GM12878 (cell line): ENCODE results near the gene HK2. TPM values are rescaled to one million over a fixed set of nuclear protein-coding genes. Genes with fewer than 3 reads are reported as not detected.

ENCODE experiments used
- ATAC-seq: fragments of 200-7000 bp; cut with Tn5 transposase; 3 replicates; pipeline ENCODE4 v1.9.1; 2020; ENCODE audit warnings: mild to moderate bottlenecking, moderate library complexity
- BruUV-seq: library from RNA; stranded (reverse); fragments of 400-500 nt; replicated peaks from 2 replicates; lab custom pipeline; 2021; lab: Mats Ljungman, UMichigan
- CTCF ChIA-PET: fragments of 300-600 bp; sonication (Branson Sonifier 250); formaldehyde crosslinking; extraction: SDS; loops from one replicate; lab custom pipeline; 2021; ENCODE audit warnings: inconsistent platforms; lab: Yijun Ruan, JAX
- POLR2A ChIA-PET: fragments of 350-600 bp; formaldehyde crosslinking; extraction: SDS; loops from one replicate; lab custom pipeline; 2021; ENCODE audit warnings: inconsistent platforms; lab: Charles Lee
- RAD21 ChIA-PET: fragments of 300-600 bp; sonication (Branson Sonifier 250); formaldehyde crosslinking; loops from one replicate; lab custom pipeline; 2023; ENCODE audit warnings: antibody characterized with exemption; ENCODE audit not compliant: unreplicated experiment; lab: Charles Lee
- SMC1A ChIA-PET: fragments of 300-600 bp; sonication (Branson Sonifier 250); formaldehyde crosslinking; loops from one replicate; lab custom pipeline; 2023; ENCODE audit not compliant: unreplicated experiment, uncharacterized antibody; lab: Charles Lee
- DNase-seq: peaks from one replicate; pipeline ENCODE4 v3.0.0-alpha.2; 2011; ENCODE audit warnings: low read depth, low spot score
- FAIRE-seq: peaks from 3 replicates; lab custom pipeline; 2011; peaks lifted over from hg19 to GRCh38; lab: Jason Lieb, UNC
- H2AFZ ChIP-seq: 2 replicates; pipeline ENCODE4 v1.6.0; 2011; ENCODE audit warnings: low read depth, low read length, control low read depth; ENCODE audit not compliant: control insufficient read depth
- H3K27ac ChIP-seq: 2 replicates; pipeline ENCODE4 v1.5.1; 2011; ENCODE audit warnings: control low read depth; ENCODE audit not compliant: control insufficient read depth, insufficient read depth
- H3K27me3 ChIP-seq, 2 experiments: replicated peaks in 1 of 2; 2 replicates each; pipeline versions ENCODE4 v1.6.0 to v1.6.1; 2011; ENCODE audit warnings: low read length in 1 of 2; ENCODE audit not compliant: control insufficient read depth in 2 of 2, insufficient read depth in 2 of 2
- H3K36me3 ChIP-seq, 2 experiments: 2 replicates each; pipeline ENCODE4 v1.5.1; 2011; ENCODE audit warnings: low read length in 1 of 2; ENCODE audit not compliant: control insufficient read depth in 2 of 2, insufficient read depth in 2 of 2
- H3K4me1 ChIP-seq: 2 replicates; pipeline ENCODE4 v1.6.1; 2011; ENCODE audit warnings: mild to moderate bottlenecking, low read length, moderate library complexity, mixed read lengths; ENCODE audit not compliant: control insufficient read depth, insufficient read depth
- H3K4me2 ChIP-seq: 2 replicates; pipeline ENCODE4 v1.6.0; 2011; ENCODE audit warnings: control low read depth; ENCODE audit not compliant: control insufficient read depth, insufficient read depth
- H3K4me3 ChIP-seq: fragments of 200-600 bp; sonication (generic); 2 replicates; pipeline ENCODE4 v1.5.1; 2016
- H3K79me2 ChIP-seq: 2 replicates; pipeline ENCODE4 v1.6.0; 2011; ENCODE audit warnings: low read length; ENCODE audit not compliant: control insufficient read depth, insufficient read depth
- H3K9ac ChIP-seq: 2 replicates; pipeline ENCODE4 v1.8.0; 2011; ENCODE audit warnings: low read length, control low read depth, mixed read lengths; ENCODE audit not compliant: control insufficient read depth, insufficient read depth
- H3K9me3 ChIP-seq: replicated peaks from 3 replicates; pipeline ENCODE4 v1.5.1; 2011; ENCODE audit warnings: mild to moderate bottlenecking, low read length; ENCODE audit not compliant: control insufficient read depth, insufficient read depth
- H4K20me1 ChIP-seq: 2 replicates; pipeline ENCODE4 v1.6.0; 2011; ENCODE audit not compliant: control insufficient read depth, insufficient read depth
- NFIC ChIP-seq: IDR thresholded peaks from 2 replicates; pipeline ENCODE4 v1.6.1; 2012; ENCODE audit warnings: low read depth, mild to moderate bottlenecking, inconsistent platforms, low read length, moderate library complexity
- SIX5 ChIP-seq: IDR thresholded peaks from 2 replicates; pipeline ENCODE4 v1.6.1; 2011; ENCODE audit warnings: mild to moderate bottlenecking, low read depth, low read length, moderate library complexity; ENCODE audit not compliant: severe bottlenecking
- WGBS: methylation state at CpG from one replicate; pipeline ENCODE4 v1.1.6; 2016; ENCODE audit warnings: low lambda C conversion rate; ENCODE audit not compliant: insufficient replicate concordance, insufficient coverage; ENCODE audit errors: missing lambda C conversion rate; 5-methylcytosine and 5-hydroxymethylcytosine counted together
- in situ Hi-C: fragments of 300-500 bp; cut with MboI; formaldehyde crosslinking; loops from 9 replicates; pipeline ENCODE4 v1.14.3; 2018; ENCODE audit warnings: mixed read lengths
- intact Hi-C: fragments of 100-400 bp; cut with micrococcal nuclease; formaldehyde crosslinking; loops from one replicate; pipeline ENCODE4 v1.14.2; 2022; ENCODE audit not compliant: unreplicated experiment
- polyA plus RNA-seq, 11 experiments: library from polyadenylated mRNA; depleted of rRNA in 4 of 11; unstranded in 6 of 11; stranded (reverse) in 5 of 11; fragments of >200 nt; fragmentation: Nextera tagmentation in 4 of 11; fragmentation: Illumina TruSeq in 1 of 11; extraction: Ambion mirVana in 4 of 11; extraction: Trizol in 1 of 11; gene quantifications; 1 replicate in 1 of 11; 2 replicates in 10 of 11; pipeline versions ENCODE4 v1.2.1 to v1.2.3, GENCODE V29; 2011 to 2016; ENCODE audit warnings: inconsistent platforms in 2 of 11, missing spikeins in 2 of 11, low read depth in 1 of 11
- total RNA-seq, 4 experiments: library from RNA; depleted of rRNA in 3 of 4; stranded (reverse); fragments of >200 nt in 3 of 4; fragmentation: Illumina TruSeq in 1 of 4; extraction: Trizol in 1 of 4; gene quantifications; 2 replicates each; pipeline versions ENCODE4 v1.2.1 to v1.2.3, GENCODE V29; 2013 to 2021
- TF ChIP-seq, protein P1 (sequence below): fragments of 450-650 bp; formaldehyde crosslinking; IDR thresholded peaks from 2 replicates; pipeline ENCODE4 v1.4.0; 2020; ENCODE audit warnings: mild to moderate bottlenecking, moderate library complexity
- TF ChIP-seq, protein P2 (sequence below): IDR thresholded peaks from 2 replicates; pipeline ENCODE4 v1.6.1; 2012; ENCODE audit warnings: improper control_type of control experiment, low read depth, low read length; ENCODE audit not compliant: insufficient replicate concordance

Gene HK2
- total and polyA plus RNA-seq, 10 of the 15 experiments (the other 5 are each of a cell fraction or from before 2014, with no cell fraction given), result 5.0 to 73.1 (median 20.2) TPM

DNA sequence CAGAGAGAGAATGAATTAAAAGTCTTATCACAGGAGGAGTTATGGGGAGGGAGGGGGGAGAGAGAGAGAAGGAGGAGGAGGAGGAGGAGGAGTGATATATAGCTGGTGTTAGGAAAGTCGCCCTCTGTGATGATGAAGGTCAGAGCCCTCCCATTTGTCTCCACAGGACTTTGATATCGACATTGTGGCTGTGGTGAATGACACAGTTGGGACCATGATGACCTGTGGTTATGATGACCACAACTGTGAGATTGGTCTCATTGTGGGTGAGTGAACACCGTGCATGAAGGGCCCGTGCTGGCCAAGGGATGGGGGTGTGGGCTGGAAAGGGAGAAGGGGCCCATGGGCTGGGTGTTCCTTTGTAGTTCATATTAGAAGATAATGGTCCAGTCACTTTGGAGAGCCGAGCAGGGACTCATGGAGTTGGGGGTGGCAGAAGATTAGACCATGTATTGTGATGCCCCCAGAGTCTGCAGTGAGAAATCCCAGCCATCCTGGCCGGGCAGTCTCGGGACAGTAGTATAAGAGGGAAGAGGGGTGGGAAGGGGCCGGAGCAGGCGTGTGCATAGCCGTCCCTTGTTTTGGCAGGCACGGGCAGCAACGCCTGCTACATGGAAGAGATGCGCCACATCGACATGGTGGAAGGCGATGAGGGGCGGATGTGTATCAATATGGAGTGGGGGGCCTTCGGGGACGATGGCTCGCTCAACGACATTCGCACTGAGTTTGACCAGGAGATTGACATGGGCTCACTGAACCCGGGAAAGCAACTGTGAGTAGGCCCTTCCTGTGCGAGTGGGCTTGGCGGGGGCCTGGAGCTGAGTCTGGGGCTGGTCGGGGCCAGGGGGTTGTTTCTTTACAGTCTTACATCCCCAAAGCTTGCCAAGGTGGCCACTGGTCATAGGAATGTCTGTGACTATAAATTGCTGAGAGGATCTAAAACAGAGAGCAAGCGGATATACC is 40.0 kb downstream of the HK2 start:
- Histone ChIP-seq H3K9ac (no peak overlapping the region), H3K79me2 (peaks cover 6% of the 10 kb centered on the region; the same call in 1 of the 2 replicates), H3K36me3 (peaks cover 32 to 59% of the 10 kb centered on the region in 2 experiments), H2AFZ (no peak overlapping the region), H3K4me2 (no peak overlapping the region), H3K4me1 (no peaks in the 10 kb centered on the region), H3K27me3 (no peaks in the 10 kb centered on the region), H3K27ac (no peak overlapping the region), H3K9me3 (no peaks in the 10 kb centered on the region), H3K4me3 (no peak overlapping the region), H4K20me1 (no peaks in the 10 kb centered on the region)
- ChIA-PET SMC1A (interaction anchor here (0.6 to 5.0 kb wide), 8 partner anchors 10 to 807 kb away, joined by 3 to 47 read pairs (median 6); no protein-coding TSS in a partner anchor), RAD21 (interaction anchor here (0.5 to 3.3 kb wide), 6 partner anchors 37 to 183 kb away, joined by 3 to 12 read pairs (median 6); no protein-coding TSS in a partner anchor), CTCF (interaction anchor here (0.6 to 6.8 kb wide), 17 partner anchors 8 to 836 kb away, joined by 3 to 111 read pairs (median 7); no protein-coding TSS in a partner anchor), POLR2A (no interaction called here)
- no peak for TF ChIP-seq NFIC
- TF ChIP-seq, protein P1, sequence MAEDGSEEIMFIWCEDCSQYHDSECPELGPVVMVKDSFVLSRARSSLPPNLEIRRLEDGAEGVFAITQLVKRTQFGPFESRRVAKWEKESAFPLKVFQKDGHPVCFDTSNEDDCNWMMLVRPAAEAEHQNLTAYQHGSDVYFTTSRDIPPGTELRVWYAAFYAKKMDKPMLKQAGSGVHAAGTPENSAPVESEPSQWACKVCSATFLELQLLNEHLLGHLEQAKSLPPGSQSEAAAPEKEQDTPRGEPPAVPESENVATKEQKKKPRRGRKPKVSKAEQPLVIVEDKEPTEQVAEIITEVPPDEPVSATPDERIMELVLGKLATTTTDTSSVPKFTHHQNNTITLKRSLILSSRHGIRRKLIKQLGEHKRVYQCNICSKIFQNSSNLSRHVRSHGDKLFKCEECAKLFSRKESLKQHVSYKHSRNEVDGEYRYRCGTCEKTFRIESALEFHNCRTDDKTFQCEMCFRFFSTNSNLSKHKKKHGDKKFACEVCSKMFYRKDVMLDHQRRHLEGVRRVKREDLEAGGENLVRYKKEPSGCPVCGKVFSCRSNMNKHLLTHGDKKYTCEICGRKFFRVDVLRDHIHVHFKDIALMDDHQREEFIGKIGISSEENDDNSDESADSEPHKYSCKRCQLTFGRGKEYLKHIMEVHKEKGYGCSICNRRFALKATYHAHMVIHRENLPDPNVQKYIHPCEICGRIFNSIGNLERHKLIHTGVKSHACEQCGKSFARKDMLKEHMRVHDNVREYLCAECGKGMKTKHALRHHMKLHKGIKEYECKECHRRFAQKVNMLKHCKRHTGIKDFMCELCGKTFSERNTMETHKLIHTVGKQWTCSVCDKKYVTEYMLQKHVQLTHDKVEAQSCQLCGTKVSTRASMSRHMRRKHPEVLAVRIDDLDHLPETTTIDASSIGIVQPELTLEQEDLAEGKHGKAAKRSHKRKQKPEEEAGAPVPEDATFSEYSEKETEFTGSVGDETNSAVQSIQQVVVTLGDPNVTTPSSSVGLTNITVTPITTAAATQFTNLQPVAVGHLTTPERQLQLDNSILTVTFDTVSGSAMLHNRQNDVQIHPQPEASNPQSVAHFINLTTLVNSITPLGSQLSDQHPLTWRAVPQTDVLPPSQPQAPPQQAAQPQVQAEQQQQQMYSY (CRISPR knock-in tag), result no peak
- TF ChIP-seq, protein P2, sequence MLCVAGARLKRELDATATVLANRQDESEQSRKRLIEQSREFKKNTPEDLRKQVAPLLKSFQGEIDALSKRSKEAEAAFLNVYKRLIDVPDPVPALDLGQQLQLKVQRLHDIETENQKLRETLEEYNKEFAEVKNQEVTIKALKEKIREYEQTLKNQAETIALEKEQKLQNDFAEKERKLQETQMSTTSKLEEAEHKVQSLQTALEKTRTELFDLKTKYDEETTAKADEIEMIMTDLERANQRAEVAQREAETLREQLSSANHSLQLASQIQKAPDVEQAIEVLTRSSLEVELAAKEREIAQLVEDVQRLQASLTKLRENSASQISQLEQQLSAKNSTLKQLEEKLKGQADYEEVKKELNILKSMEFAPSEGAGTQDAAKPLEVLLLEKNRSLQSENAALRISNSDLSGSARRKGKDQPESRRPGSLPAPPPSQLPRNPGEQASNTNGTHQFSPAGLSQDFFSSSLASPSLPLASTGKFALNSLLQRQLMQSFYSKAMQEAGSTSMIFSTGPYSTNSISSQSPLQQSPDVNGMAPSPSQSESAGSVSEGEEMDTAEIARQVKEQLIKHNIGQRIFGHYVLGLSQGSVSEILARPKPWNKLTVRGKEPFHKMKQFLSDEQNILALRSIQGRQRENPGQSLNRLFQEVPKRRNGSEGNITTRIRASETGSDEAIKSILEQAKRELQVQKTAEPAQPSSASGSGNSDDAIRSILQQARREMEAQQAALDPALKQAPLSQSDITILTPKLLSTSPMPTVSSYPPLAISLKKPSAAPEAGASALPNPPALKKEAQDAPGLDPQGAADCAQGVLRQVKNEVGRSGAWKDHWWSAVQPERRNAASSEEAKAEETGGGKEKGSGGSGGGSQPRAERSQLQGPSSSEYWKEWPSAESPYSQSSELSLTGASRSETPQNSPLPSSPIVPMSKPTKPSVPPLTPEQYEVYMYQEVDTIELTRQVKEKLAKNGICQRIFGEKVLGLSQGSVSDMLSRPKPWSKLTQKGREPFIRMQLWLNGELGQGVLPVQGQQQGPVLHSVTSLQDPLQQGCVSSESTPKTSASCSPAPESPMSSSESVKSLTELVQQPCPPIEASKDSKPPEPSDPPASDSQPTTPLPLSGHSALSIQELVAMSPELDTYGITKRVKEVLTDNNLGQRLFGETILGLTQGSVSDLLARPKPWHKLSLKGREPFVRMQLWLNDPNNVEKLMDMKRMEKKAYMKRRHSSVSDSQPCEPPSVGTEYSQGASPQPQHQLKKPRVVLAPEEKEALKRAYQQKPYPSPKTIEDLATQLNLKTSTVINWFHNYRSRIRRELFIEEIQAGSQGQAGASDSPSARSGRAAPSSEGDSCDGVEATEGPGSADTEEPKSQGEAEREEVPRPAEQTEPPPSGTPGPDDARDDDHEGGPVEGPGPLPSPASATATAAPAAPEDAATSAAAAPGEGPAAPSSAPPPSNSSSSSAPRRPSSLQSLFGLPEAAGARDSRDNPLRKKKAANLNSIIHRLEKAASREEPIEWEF, result no peak
- no peak for TF ChIP-seq SIX5
- intact Hi-C loops, result no loop called here
- no peak for FAIRE-seq
- ATAC-seq, result no peak
- 91% methylated on average over 26 of the region's 26 CpGs for WGBS
- no TSS peak for BruUV-seq
- no peak for DNase-seq
- in situ Hi-C loops, result no loop called here
